Neuronal stem cell (in vitro differentiated cells): ENCODE measurements around the gene SNRNP48.

Source experiments
- DNase-seq: peaks from one replicate; pipeline ENCODE4 v3.0.0-alpha.2; 2013; ENCODE audit warnings: low spot score
- H2AFZ ChIP-seq: one replicate; pipeline ENCODE4 v1.6.1; 2013; ENCODE audit warnings: mild to moderate bottlenecking, low read length, inconsistent platforms
- H2AK5ac ChIP-seq: 2 replicates; pipeline ENCODE4 v1.6.1; 2013; ENCODE audit warnings: low read depth, mild to moderate bottlenecking, inconsistent platforms, low read length, moderate library complexity, mixed read lengths
- H2BK120ac ChIP-seq: 2 replicates; pipeline ENCODE4 v1.6.1; 2013; ENCODE audit warnings: low read depth, mild to moderate bottlenecking, inconsistent platforms, low read length, moderate library complexity, mixed read lengths
- H2BK12ac ChIP-seq: one replicate; pipeline ENCODE4 v1.6.1; 2013; ENCODE audit warnings: low read length, inconsistent platforms
- H2BK15ac ChIP-seq: 2 replicates; pipeline ENCODE4 v1.6.1; 2013; ENCODE audit warnings: mild to moderate bottlenecking, low read length, inconsistent platforms, mixed read lengths
- H2BK5ac ChIP-seq: one replicate; pipeline ENCODE4 v1.6.1; 2013; ENCODE audit warnings: inconsistent platforms, mild to moderate bottlenecking, low read length, moderate library complexity
- H3K14ac ChIP-seq: one replicate; pipeline ENCODE4 v1.6.1; 2013; ENCODE audit warnings: low read length, inconsistent platforms
- H3K18ac ChIP-seq: 2 replicates; pipeline ENCODE4 v1.6.1; 2013; ENCODE audit warnings: low read length, inconsistent platforms
- H3K23ac ChIP-seq: 2 replicates; pipeline ENCODE4 v1.6.1; 2013; ENCODE audit warnings: low read depth, mild to moderate bottlenecking, mixed read lengths, low read length, inconsistent platforms; ENCODE audit not compliant: poor library complexity
- H3K27ac ChIP-seq: replicated peaks from 3 replicates; pipeline ENCODE4 v1.5.1; 2013; ENCODE audit warnings: low read length, inconsistent platforms
- H3K27me3 ChIP-seq, 3 experiments: 2 replicates each; pipeline ENCODE4 v1.6.1; 2013; ENCODE audit warnings: low read length in 3 of 3, mild to moderate bottlenecking in 2 of 3, inconsistent platforms in 1 of 3, low read depth in 1 of 3, mixed read lengths in 1 of 3, moderate library complexity in 1 of 3; ENCODE audit not compliant: control insufficient read depth in 3 of 3, insufficient read depth in 3 of 3
- H3K36me3 ChIP-seq, 2 donors: replicated peaks in 1 of 2; 2 replicates each; pipeline ENCODE4 v1.6.1; 2013; ENCODE audit warnings: low read length in 2 of 2; ENCODE audit not compliant: control insufficient read depth in 2 of 2, insufficient read depth in 2 of 2
- H3K4ac ChIP-seq: 2 replicates; pipeline ENCODE4 v1.6.1; 2013; ENCODE audit warnings: inconsistent platforms, mild to moderate bottlenecking, low read length, moderate library complexity
- H3K4me1 ChIP-seq, 2 donors: 1 replicate in 1 of 2; 2 replicates in 1 of 2; pipeline ENCODE4 v1.6.1; 2013; ENCODE audit warnings: low read length in 2 of 2, low read depth in 1 of 2; ENCODE audit not compliant: control insufficient read depth in 2 of 2, insufficient read depth in 1 of 2
- H3K4me2 ChIP-seq: one replicate; pipeline ENCODE4 v1.6.1; 2013; ENCODE audit warnings: mild to moderate bottlenecking, low read length, inconsistent platforms; ENCODE audit not compliant: insufficient read depth, poor library complexity, severe bottlenecking
- H3K4me3 ChIP-seq, 2 donors: 2 replicates each; pipeline ENCODE4 v1.5.1; 2013; ENCODE audit warnings: low read length in 2 of 2, mild to moderate bottlenecking in 2 of 2, inconsistent platforms in 1 of 2, moderate library complexity in 1 of 2
- H3K79me1 ChIP-seq: one replicate; pipeline ENCODE4 v1.6.1; 2013; ENCODE audit warnings: low read depth, mild to moderate bottlenecking, inconsistent platforms, low read length, moderate library complexity
- H3K9ac ChIP-seq: one replicate; pipeline ENCODE4 v1.6.1; 2013; ENCODE audit warnings: mild to moderate bottlenecking, low read depth, low read length, inconsistent platforms; ENCODE audit not compliant: poor library complexity
- H3K9me3 ChIP-seq, 2 donors: replicated peaks in 1 of 2; 2 replicates each; pipeline versions ENCODE3 to v1.6.1; 2013; ENCODE audit warnings: low read length in 2 of 2, mild to moderate bottlenecking in 2 of 2, inconsistent platforms in 1 of 2, low read depth in 1 of 2, mixed read lengths in 1 of 2, moderate library complexity in 1 of 2; ENCODE audit not compliant: control insufficient read depth in 2 of 2, insufficient read depth in 1 of 2
- H4K8ac ChIP-seq: one replicate; pipeline ENCODE4 v1.6.1; 2013; ENCODE audit warnings: low read depth, mild to moderate bottlenecking, inconsistent platforms, low read length, moderate library complexity
- H4K91ac ChIP-seq: one replicate; pipeline ENCODE4 v1.6.1; 2013; ENCODE audit warnings: low read length, low read depth, mild to moderate bottlenecking, inconsistent platforms; ENCODE audit not compliant: poor library complexity
- WGBS, 2 donors: extraction: QIAGEN DNeasy Blood & Tissue Kit; methylation state at CpG; one replicate each; pipeline ENCODE4 v1.1.7; 2013; ENCODE audit warnings: missing lambda C conversion rate in 2 of 2, mixed read lengths in 1 of 2; ENCODE audit not compliant: insufficient read length in 2 of 2, insufficient replicate concordance in 1 of 2; ENCODE audit errors: extremely low coverage in 2 of 2; 5-methylcytosine and 5-hydroxymethylcytosine counted together

SNRNP48 gene

DNA sequence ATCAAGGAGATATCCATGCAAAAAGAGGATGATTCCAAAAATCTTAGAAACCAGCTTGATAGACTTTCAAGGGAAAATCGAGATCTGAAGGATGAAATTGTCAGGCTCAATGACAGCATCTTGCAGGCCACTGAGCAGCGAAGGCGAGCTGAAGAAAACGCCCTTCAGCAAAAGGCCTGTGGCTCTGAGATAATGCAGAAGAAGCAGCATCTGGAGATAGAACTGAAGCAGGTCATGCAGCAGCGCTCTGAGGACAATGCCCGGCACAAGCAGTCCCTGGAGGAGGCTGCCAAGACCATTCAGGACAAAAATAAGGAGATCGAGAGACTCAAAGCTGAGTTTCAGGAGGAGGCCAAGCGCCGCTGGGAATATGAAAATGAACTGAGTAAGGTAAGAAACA is 10.1 kb upstream of the SNRNP48 start:
- no CpG with 5 or more reads among the region's 9 CpGs for WGBS, 2 donors
- no peak overlapping the region for H4K8ac ChIP-seq
- no peak overlapping the region for H3K4me2 ChIP-seq
- H2BK12ac ChIP-seq: no peak overlapping the region
- H3K36me3 ChIP-seq: peaks cover 0 to 40% of the 10 kb centered on the region in 2 donors
- H3K79me1 ChIP-seq: no peaks in the 10 kb centered on the region
- no peak overlapping the region for H2BK5ac ChIP-seq
- no peak overlapping the region for H4K91ac ChIP-seq
- no peak overlapping the region for H3K4ac ChIP-seq
- DNase-seq: no peak
- peaks cover 0 to 54% (median 0%) of the 10 kb centered on the region in 3 experiments for H3K27me3 ChIP-seq
- H3K14ac ChIP-seq: no peak overlapping the region
- H3K9me3 ChIP-seq: no peaks in the 10 kb centered on the region
- H3K4me3 ChIP-seq: no peak overlapping the region
- no peak overlapping the region for H3K23ac ChIP-seq
- no peak overlapping the region for H3K27ac ChIP-seq
- no peak overlapping the region for H2BK15ac ChIP-seq
- no peaks in the 10 kb centered on the region for H3K4me1 ChIP-seq
- H2BK120ac ChIP-seq: no peak overlapping the region
- H2AFZ ChIP-seq: no peak overlapping the region
- no peak overlapping the region for H3K18ac ChIP-seq
- H2AK5ac ChIP-seq: no peak overlapping the region
- H3K9ac ChIP-seq: no peak overlapping the region

DNA sequence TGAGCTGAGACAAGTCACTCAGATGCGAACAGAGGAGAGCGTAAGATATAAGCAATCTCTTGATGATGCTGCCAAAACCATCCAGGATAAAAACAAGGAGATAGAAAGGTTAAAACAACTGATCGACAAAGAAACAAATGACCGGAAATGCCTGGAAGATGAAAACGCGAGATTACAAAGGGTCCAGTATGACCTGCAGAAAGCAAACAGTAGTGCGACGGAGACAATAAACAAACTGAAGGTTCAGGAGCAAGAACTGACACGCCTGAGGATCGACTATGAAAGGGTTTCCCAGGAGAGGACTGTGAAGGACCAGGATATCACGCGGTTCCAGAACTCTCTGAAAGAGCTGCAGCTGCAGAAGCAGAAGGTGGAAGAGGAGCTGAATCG is 9.5 kb upstream of the SNRNP48 start:
- Histone ChIP-seq H3K27ac (no peak overlapping the region), H4K91ac (no peak overlapping the region), H3K27me3 (peaks cover 0 to 53% (median 0%) of the 10 kb centered on the region in 3 experiments), H3K9ac (no peak overlapping the region), H3K36me3 (peaks cover 0 to 41% of the 10 kb centered on the region in 2 donors), H3K14ac (no peak overlapping the region), H2BK12ac (no peak overlapping the region), H3K9me3 (no peaks in the 10 kb centered on the region), H3K4ac (no peak overlapping the region), H2AFZ (no peak overlapping the region), H3K23ac (no peak overlapping the region), H3K4me2 (no peak overlapping the region), H3K4me1 (no peaks in the 10 kb centered on the region), H2AK5ac (no peak overlapping the region), H2BK15ac (no peak overlapping the region), H2BK5ac (no peak overlapping the region), H3K79me1 (no peaks in the 10 kb centered on the region), H3K18ac (no peak overlapping the region), H2BK120ac (no peak overlapping the region), H3K4me3 (no peak overlapping the region), H4K8ac (no peak overlapping the region)
- no CpG with 5 or more reads among the region's 13 CpGs for WGBS, 2 donors
- DNase-seq: no peak

DNA sequence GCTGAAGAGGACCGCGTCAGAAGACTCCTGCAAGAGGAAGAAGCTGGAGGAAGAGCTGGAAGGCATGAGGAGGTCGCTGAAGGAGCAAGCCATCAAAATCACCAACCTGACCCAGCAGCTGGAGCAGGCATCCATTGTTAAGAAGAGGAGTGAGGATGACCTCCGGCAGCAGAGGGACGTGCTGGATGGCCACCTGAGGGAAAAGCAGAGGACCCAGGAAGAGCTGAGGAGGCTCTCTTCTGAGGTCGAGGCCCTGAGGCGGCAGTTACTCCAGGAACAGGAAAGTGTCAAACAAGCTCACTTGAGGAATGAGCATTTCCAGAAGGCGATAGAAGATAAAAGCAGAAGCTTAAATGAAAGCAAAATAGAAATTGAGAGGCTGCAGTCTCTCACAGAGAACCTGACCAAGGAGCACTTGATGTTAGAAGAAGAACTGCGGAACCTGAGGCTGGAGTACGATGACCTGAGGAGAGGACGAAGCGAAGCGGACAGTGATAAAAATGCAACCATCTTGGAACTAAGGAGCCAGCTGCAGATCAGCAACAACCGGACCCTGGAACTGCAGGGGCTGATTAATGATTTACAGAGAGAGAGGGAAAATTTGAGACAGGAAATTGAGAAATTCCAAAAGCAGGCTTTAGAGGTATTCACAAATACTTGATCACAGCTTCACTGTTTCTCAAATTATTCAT is 8.9 kb upstream of the SNRNP48 start:
- Histone ChIP-seq H2BK120ac (no peak overlapping the region), H2AK5ac (no peak overlapping the region), H3K9ac (no peak overlapping the region), H4K8ac (no peak overlapping the region), H3K9me3 (no peaks in the 10 kb centered on the region), H3K4me2 (no peak overlapping the region), H2BK12ac (no peak overlapping the region), H3K4me3 (no peak overlapping the region), H2BK15ac (no peak overlapping the region), H3K27ac (no peak overlapping the region), H3K36me3 (peaks cover 0 to 40% of the 10 kb centered on the region in 2 donors), H3K4ac (no peak overlapping the region), H2AFZ (no peak overlapping the region), H2BK5ac (no peak overlapping the region), H3K14ac (no peak overlapping the region), H3K4me1 (no peaks in the 10 kb centered on the region), H4K91ac (no peak overlapping the region), H3K23ac (no peak overlapping the region), H3K79me1 (no peaks in the 10 kb centered on the region), H3K27me3 (peaks cover 0 to 51% (median 0%) of the 10 kb centered on the region in 3 experiments), H3K18ac (no peak overlapping the region)
- no peak for DNase-seq
- no CpG with 5 or more reads among the region's 14 CpGs for WGBS, 2 donors

DNA sequence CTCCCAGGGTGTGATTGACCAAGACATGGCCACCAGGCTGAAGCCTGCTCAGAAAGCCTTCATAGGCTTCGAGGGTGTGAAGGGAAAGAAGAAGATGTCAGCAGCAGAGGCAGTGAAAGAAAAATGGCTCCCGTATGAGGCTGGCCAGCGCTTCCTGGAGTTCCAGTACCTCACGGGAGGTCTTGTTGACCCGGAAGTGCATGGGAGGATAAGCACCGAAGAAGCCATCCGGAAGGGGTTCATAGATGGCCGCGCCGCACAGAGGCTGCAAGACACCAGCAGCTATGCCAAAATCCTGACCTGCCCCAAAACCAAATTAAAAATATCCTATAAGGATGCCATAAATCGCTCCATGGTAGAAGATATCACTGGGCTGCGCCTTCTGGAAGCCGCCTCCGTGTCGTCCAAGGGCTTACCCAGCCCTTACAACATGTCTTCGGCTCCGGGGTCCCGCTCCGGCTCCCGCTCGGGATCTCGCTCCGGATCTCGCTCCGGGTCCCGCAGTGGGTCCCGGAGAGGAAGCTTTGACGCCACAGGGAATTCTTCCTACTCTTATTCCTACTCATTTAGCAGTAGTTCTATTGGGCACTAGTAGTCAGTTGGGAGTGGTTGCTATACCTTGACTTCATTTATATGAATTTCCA is 4.6 kb upstream of the SNRNP48 start:
- Histone ChIP-seq H4K8ac (no peak overlapping the region), H3K27ac (no peak overlapping the region), H3K36me3 (peaks cover 0 to 31% of the 10 kb centered on the region in 2 donors), H3K23ac (no peak overlapping the region), H3K27me3 (peaks cover 0 to 35% (median 0%) of the 10 kb centered on the region in 3 experiments), H2AFZ (no peak overlapping the region), H3K9ac (no peak overlapping the region), H3K4me3 (no peak overlapping the region), H2AK5ac (no peak overlapping the region), H3K4me2 (no peak overlapping the region), H2BK5ac (no peak overlapping the region), H4K91ac (no peak overlapping the region), H3K4me1 (no peaks in the 10 kb centered on the region), H3K9me3 (no peaks in the 10 kb centered on the region), H2BK12ac (no peak overlapping the region), H3K4ac (no peak overlapping the region), H2BK120ac (no peak overlapping the region), H3K79me1 (peaks cover 4% of the 10 kb centered on the region), H3K14ac (no peak overlapping the region), H3K18ac (no peak overlapping the region), H2BK15ac (no peak overlapping the region)
- WGBS, 2 donors: no CpG with 5 or more reads among the region's 28 CpGs
- no peak for DNase-seq
